HG03095 (cell line): ENCODE data around the gene SLC37A1.

Source experiments
- ATAC-seq: cut with Tn5 transposase; IDR thresholded peaks from one replicate; pipeline ENCODE4 v1.9.1; 2021; ENCODE audit warnings: moderate library complexity; ENCODE audit not compliant: unreplicated experiment

SLC37A1 gene

GRCh38 chr21:42478504-42478903 is 35.1 kb upstream of the SLC37A1 start:
- no peak for ATAC-seq

- no peak for ATAC-seq
Measured at GRCh38 chr21:42479582-42479981, 34.1 kb upstream of the SLC37A1 start.

GRCh38 chr21:42480736-42481135 is 32.9 kb upstream of the SLC37A1 start:
- no peak for ATAC-seq

GRCh38 chr21:42481169-42481568 is 32.5 kb upstream of the SLC37A1 start:
- ATAC-seq: no peak

GRCh38 chr21:42484966-42485365 is 28.7 kb upstream of the SLC37A1 start:
- ATAC-seq: no peak

DNA sequence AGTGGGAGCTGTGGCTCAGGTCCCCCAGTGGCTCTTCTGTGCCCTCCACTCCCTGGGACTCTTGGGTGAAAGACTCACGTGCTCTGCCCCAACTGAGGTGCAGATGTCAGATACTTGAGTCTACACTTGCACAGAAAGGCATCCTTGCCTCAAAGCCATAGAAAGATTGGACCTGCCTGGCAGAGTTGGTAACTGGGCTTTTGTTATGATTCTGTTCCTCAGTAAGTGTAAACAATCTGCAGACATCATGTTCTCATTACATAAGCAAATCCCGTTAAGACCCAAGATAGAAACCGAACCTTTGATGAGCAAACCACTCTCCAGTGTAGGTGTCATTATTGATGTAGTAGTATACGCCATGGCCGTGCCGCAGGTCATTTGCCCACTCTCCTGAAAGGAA is 27.6 kb upstream of the SLC37A1 start:
- no peak for ATAC-seq

GRCh38 chr21:42486531-42486930 is 27.1 kb upstream of the SLC37A1 start:
- no peak for ATAC-seq

GRCh38 chr21:42489006-42489563 is 24.6 kb upstream of the SLC37A1 start:
- no peak for ATAC-seq

GRCh38 chr21:42489991-42490390 is 23.7 kb upstream of the SLC37A1 start:
- no peak for ATAC-seq

- no peak for ATAC-seq
Measured at GRCh38 chr21:42490720-42491119, 22.9 kb upstream of the SLC37A1 start.

DNA sequence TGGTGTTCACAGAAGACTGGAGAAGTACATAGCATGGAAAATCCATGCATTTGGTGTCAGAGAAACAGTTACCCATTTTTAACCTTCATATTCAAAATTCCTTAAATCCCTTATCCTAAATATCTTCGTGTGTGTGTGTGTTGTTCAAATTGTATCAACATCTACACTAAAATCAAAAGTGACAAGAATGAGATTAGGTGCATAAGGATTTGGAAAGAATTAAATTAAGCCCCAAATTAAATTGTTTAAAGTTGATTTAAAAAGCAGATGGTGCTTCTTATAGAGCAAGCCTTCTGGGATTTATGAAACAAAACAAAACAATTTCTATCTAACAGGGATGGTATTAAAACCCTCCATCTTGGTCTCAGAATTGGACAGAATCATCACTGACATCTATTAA is 22.3 kb upstream of the SLC37A1 start:
- ATAC-seq: no peak

DNA sequence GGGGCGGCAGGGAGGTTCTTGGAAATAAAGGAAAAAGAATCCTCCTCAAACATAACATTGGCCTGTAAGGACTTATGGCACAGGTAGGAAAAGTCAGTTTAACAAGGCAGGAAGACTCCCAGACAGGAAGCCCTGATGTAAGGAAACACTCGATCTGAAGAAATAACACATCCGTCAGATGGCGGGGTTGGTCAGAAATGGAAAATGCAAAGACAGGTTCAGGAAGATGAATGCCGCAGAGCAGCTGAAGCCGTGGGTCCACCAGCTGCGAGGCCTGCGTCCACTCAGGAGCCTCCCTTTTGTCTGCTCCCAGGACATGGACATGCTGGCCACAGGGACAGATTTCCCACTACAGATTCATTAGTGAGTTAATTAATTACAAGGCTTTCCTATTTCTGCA is 21.5 kb upstream of the SLC37A1 start:
- ATAC-seq: no peak

GRCh38 chr21:42493109-42494060 is 20.3 kb upstream of the SLC37A1 start:
- ATAC-seq: no peak

DNA sequence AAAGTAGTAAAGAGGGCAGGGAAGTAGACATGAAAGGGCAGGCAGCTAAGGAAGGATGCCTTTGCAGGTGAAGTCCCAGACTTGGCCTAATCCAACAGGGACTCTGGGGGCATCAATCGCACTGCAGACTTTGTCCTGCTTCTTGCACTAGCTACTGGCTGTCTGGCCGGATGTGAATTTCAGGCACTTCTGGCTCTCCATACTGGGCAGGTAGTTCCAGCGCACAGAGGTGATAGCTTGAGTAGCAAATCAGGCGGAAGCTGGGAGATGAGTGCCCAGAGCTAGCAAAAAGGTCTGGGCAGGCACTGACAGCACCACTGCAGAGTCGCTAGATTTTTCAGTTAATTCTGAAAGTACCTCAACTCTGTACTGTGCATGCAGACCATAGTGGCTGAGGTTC is 18.6 kb upstream of the SLC37A1 start:
- no peak for ATAC-seq

- ATAC-seq: peak; percentile 3
Measured at GRCh38 chr21:42495765-42496119, 17.9 kb upstream of the SLC37A1 start.

GRCh38 chr21:42496120-42496838 is 17.4 kb upstream of the SLC37A1 start, which contains the start of gene RSPH1:
TSS of gene RSPH1 (minus strand) at chr21:42496224. CDS start at chr21:42496186, 38 bp downstream.
- ATAC-seq: peak; percentile 95

- ATAC-seq: no peak
Measured at GRCh38 chr21:42496839-42497202, 16.8 kb upstream of the SLC37A1 start.

- ATAC-seq: no peak
Measured at GRCh38 chr21:42498012-42498411, 15.6 kb upstream of the SLC37A1 start.

DNA sequence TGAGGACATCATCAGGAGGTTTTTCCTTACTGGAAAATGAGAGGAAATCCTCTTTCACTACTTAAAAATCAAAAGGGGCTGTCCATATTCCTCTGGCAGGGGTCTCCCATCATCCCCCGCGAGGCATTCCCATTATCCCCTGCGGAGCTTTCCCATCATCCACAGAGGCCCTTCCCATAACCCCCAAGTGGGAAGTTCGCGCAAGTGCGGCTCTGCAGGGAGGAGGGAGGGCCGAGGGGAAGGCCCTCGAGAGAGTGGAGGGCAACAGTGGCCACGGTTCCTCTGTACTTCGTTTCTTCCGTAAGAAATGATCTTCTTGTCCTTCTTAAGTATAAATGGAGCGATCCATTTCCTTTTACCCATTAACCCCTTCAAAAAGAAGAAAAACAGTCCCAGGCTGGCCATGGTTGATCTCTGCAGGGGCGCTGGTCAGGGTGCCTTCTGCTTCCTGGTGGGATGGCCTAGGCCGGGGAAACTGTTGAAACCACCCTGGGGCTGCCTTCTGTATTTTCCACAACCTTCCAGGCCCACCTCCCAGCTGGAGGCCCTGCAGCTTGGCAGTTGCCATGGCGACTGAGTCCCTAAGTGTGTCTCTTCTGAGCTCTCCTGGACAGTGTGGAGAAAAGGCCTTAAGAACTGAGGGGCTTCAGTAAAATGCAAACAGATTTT is 14.1 kb upstream of the SLC37A1 start:
- ATAC-seq: no peak

DNA sequence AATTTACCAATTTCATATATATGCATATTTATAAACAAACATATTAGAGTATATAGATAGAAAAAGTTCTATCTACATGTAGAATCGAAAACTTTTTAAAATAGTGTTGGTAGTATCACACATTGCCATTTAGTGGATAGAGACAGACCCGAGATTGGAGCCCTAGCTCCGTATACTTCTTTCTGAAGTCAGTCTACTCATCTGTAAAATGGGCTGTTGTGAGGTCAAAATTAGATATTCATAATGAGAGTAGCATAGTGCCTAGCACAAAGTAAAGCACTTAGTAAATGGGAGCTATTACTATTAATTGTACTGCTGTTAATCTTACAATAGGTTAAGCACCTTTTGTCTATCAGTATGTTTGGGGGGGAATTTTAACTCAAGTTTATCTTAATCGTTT is 13.4 kb upstream of the SLC37A1 start:
- no peak for ATAC-seq

GRCh38 chr21:42500736-42501135 is 12.9 kb upstream of the SLC37A1 start:
- ATAC-seq: no peak
